Measurements from ENCODE around the gene SETD7.

- TF ChIP-seq ZFP3 (CRISPR knock-in tag; IDR thresholded peaks at IDR 0.05) (no peak), RARB (CRISPR knock-in tag; IDR thresholded peaks at IDR 0.05) (no peak), OSR1 (CRISPR knock-in tag; IDR thresholded peaks at IDR 0.05) (no peak), PATZ1 (CRISPR knock-in tag; IDR thresholded peaks at IDR 0.05; ENCODE audit: borderline replicate concordance) (no peak), ZC3H10 (CRISPR knock-in tag; IDR thresholded peaks at IDR 0.05) (no peak), CREB5 (CRISPR knock-in tag; IDR thresholded peaks at IDR 0.05; ENCODE audit: low read depth) (no peak), ZNF70 (CRISPR knock-in tag; IDR thresholded peaks at IDR 0.05) (no peak), TOX (CRISPR knock-in tag; IDR thresholded peaks at IDR 0.05; ENCODE audit: borderline replicate concordance) (no peak), ZFP30 (CRISPR knock-in tag; IDR thresholded peaks at IDR 0.05) (no peak), BACH2 (CRISPR knock-in tag; IDR thresholded peaks at IDR 0.05; ENCODE audit: borderline replicate concordance) (no peak), CSDC2 (CRISPR knock-in tag; IDR thresholded peaks at IDR 0.05) (no peak), POU6F1 (CRISPR knock-in tag; IDR thresholded peaks at IDR 0.05; ENCODE audit: borderline replicate concordance, low read depth) (no peak)
Measured at GRCh38 chr4:139556724-139557555, 921 bp upstream of the SETD7 start.
